Measurements from ENCODE around the gene UGDH. TPM values are rescaled to one million over a fixed set of nuclear protein-coding genes. Genes with fewer than 3 reads are reported as not detected.
"Not testable (repeated sequence)": the region's sequence is repeated elsewhere in the genome, so short reads cannot be mapped to it uniquely, and the experiment has no call there.

Gene UGDH
- total RNA-seq, 5 donors from 2014 or later (not counting 1 experiment from before 2014, with no cell fraction given), result 7.6 to 22.8 (median 18.2) TPM

DNA sequence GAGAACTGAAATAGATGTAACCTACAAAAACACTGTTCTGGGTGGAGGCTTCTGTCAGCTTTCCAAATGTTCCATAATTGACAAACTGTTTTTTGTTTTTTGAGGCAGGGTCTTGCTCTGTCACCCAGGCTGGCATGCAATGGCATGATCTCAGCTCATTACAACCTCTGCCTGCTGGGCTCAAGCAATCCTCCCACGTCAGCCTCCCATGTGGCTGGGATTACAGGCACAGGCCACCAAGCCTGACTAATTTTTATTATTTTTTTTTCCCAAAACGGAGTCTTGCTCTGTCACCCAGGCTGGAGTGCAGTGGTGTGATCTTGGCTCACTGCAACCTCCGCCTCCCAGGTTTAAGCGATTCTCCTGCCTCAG, 24.6 kb downstream of the UGDH start:
- POLR2A ChIA-PET, result interaction anchor here in 1 of 2 donors (0.7 kb wide), 1 partner anchor 10 kb away, joined by 3 read pairs; no protein-coding TSS in a partner anchor
- peaks cover 4 to 46% of the 10 kb centered on the region in 2 donors for H3K36me3 ChIP-seq (ENCODE audit: control insufficient read depth in 2 of 2, extremely low read depth in 1 of 2, insufficient read depth in 1 of 2, low read length in 1 of 2)
- CTCF ChIA-PET, result not testable (repeated sequence)

DNA sequence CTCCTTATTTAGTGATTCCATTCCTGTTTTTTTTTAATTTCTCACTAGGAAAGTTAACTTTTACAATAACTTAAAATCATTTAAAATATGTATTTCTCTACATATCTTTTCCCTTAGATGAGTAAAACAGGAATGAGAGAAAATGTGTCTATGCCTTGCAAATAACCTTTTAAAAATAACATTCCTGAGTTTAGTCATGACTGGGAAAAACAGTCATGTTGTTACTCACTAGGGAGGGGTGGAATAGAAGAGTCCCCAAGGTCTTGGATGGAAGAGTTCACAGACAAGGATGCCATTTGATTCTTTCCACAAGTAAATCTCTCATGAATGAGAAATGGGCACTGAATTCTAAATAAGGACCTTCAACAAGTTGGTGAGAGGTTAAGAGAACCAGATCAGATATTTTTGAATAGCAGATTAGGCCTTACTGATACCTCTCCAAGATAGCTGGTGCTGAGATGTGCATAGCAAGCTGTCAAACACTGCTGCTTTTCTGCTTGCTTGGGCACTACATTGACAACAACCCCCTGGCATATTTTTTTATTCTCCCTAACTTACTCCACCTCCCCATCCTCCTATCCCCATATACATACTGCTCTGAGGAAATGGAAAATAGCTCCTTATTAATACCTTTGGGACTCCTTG, 25.1 kb downstream of the UGDH start:
- no peaks in the 10 kb centered on the region for H3K27me3 ChIP-seq (replicated peaks in 1 of 2; ENCODE audit: control insufficient read depth in 2 of 2, extremely low read depth in 1 of 2, insufficient read depth in 2 of 2, low read length in 1 of 2)
- H3K4me1 Mint-ChIP-seq, result no peaks in the 10 kb centered on the region
- no peak overlapping the region for H3K4me3 ChIP-seq (ENCODE audit: control insufficient read depth in 1 of 2, extremely low read depth in 1 of 2, low read length in 1 of 2)
- H3K9me3 Mint-ChIP-seq, result no peaks in the 10 kb centered on the region
- no peaks in the 10 kb centered on the region for H3K9me3 ChIP-seq
- H3K36me3 ChIP-seq (ENCODE audit: control insufficient read depth in 2 of 2, extremely low read depth in 1 of 2, insufficient read depth in 1 of 2, low read length in 1 of 2), result peaks cover 4 to 41% of the 10 kb centered on the region in 2 donors
- no peak for DNase-seq
- no peaks in the 10 kb centered on the region for H3K27me3 Mint-ChIP-seq
- H3K27ac Mint-ChIP-seq, result no peak overlapping the region
- CTCF ChIA-PET, result no interaction called here
- no peaks in the 10 kb centered on the region for H3K4me1 ChIP-seq (ENCODE audit: control insufficient read depth in 1 of 2, extremely low read depth in 1 of 2, insufficient read depth in 2 of 2, low read length in 2 of 2)
- peaks cover 45% of the 10 kb centered on the region for H3K36me3 Mint-ChIP-seq
- POLR2A ChIA-PET, result interaction anchor here in 1 of 2 donors (0.7 kb wide), 1 partner anchor 10 kb away, joined by 3 read pairs; no protein-coding TSS in a partner anchor
- H3K4me3 Mint-ChIP-seq, result no peak overlapping the region
- ATAC-seq (replicated peaks in 1 of 4), result no peak
- H3K27ac ChIP-seq (ENCODE audit: low read length), result no peak overlapping the region

More for the DNA sequence above, 24.6 kb downstream of the UGDH start:
- H3K36me3 Mint-ChIP-seq, result peaks cover 46% of the 10 kb centered on the region
- H3K27ac Mint-ChIP-seq; H3K4me1 ChIP-seq (ENCODE audit: control insufficient read depth in 1 of 2, extremely low read depth in 1 of 2, insufficient read depth in 2 of 2, low read length in 2 of 2); ATAC-seq (replicated peaks in 1 of 4); H3K27me3 Mint-ChIP-seq; H3K9me3 Mint-ChIP-seq; H3K4me3 ChIP-seq (ENCODE audit: control insufficient read depth in 1 of 2, extremely low read depth in 1 of 2, low read length in 1 of 2); H3K27ac ChIP-seq (ENCODE audit: low read length); H3K27me3 ChIP-seq (replicated peaks in 1 of 2; ENCODE audit: control insufficient read depth in 2 of 2, extremely low read depth in 1 of 2, insufficient read depth in 2 of 2, low read length in 1 of 2); DNase-seq; H3K4me1 Mint-ChIP-seq; H3K9me3 ChIP-seq; H3K4me3 Mint-ChIP-seq: not testable (repeated sequence)
- WGBS (ENCODE audit: insufficient coverage), result 100% methylated on average over 2 of the region's 4 CpGs

- H3K27ac Mint-ChIP-seq, result no peak overlapping the region
- peaks cover 28% of the 10 kb centered on the region for H3K36me3 Mint-ChIP-seq
- H3K36me3 ChIP-seq (ENCODE audit: control insufficient read depth in 2 of 2, extremely low read depth in 1 of 2, insufficient read depth in 1 of 2, low read length in 1 of 2), result peaks cover 0 to 21% of the 10 kb centered on the region in 2 donors
- H3K4me3 Mint-ChIP-seq, result no peak overlapping the region
- no peak overlapping the region for H3K27ac ChIP-seq (ENCODE audit: low read length)
- no peaks in the 10 kb centered on the region for H3K4me1 ChIP-seq (ENCODE audit: control insufficient read depth in 1 of 2, extremely low read depth in 1 of 2, insufficient read depth in 2 of 2, low read length in 2 of 2)
- H3K9me3 Mint-ChIP-seq, result no peaks in the 10 kb centered on the region
- no peaks in the 10 kb centered on the region for H3K27me3 Mint-ChIP-seq
- ChIA-PET POLR2A (no interaction called here), CTCF (no interaction called here)
- DNase-seq, result no peak
- no peaks in the 10 kb centered on the region for H3K27me3 ChIP-seq (replicated peaks in 1 of 2; ENCODE audit: control insufficient read depth in 2 of 2, extremely low read depth in 1 of 2, insufficient read depth in 2 of 2, low read length in 1 of 2)
- no peak overlapping the region for H3K4me3 ChIP-seq (ENCODE audit: control insufficient read depth in 1 of 2, extremely low read depth in 1 of 2, low read length in 1 of 2)
- H3K9me3 ChIP-seq, result no peaks in the 10 kb centered on the region
- ATAC-seq (replicated peaks in 1 of 4), result no peak
- no peaks in the 10 kb centered on the region for H3K4me1 Mint-ChIP-seq
Observed at GRCh38 chr4:39498727-39499020, 28.6 kb downstream of the UGDH start.

DNA sequence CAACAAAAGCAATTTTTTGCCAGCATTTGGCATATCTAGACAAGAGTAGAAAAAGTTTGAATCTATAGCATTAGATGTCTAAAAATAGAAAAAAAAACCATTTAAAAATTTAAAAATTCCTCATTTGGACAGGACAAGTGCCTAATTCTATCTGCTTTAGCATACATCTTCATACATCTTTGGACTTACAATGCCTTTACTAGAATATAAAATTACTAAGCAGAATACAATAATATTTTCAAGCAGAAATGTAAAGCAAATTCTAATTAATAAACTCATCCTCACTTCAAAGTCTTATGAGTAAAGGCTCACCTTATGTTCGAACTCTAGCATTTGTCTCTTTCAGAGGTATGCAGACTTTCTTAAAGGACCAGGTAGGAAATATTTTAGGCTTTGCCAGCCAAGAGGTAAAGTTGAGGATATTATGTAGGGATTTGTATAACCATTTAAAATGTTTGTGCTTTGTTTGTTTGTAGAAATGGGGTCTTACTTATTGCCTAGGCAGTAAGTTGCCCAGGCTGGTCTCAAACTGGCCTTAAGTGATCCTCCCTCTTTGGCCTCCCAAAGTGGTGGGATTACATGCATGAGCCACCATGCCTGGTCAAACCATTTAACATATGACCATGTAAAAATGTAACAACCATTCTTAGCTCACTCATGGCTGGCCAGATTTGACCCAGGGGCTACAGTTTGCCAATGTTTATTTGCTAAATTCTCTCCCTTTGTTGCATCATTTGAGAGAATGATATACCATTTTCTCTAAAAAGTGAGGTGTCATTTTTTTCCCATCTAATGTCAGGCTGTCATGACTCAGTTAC, 29.1 kb downstream of the UGDH start:
- Mint-ChIP-seq H3K27me3 (no peaks in the 10 kb centered on the region), H3K4me1 (no peaks in the 10 kb centered on the region), H3K27ac (no peak overlapping the region), H3K4me3 (no peak overlapping the region), H3K9me3 (no peaks in the 10 kb centered on the region), H3K36me3 (peaks cover 23% of the 10 kb centered on the region)
- POLR2A ChIA-PET, result no interaction called here
- no peak for ATAC-seq (replicated peaks in 1 of 4)
- WGBS (ENCODE audit: insufficient coverage), result 86% methylated on average over 1 of the region's 1 CpG
- DNase-seq, result no peak
- Histone ChIP-seq H3K36me3 (ENCODE audit: control insufficient read depth in 2 of 2, extremely low read depth in 1 of 2, insufficient read depth in 1 of 2, low read length in 1 of 2) (peaks cover 0 to 17% of the 10 kb centered on the region in 2 donors), H3K4me3 (ENCODE audit: control insufficient read depth in 1 of 2, extremely low read depth in 1 of 2, low read length in 1 of 2) (no peak overlapping the region), H3K4me1 (ENCODE audit: control insufficient read depth in 1 of 2, extremely low read depth in 1 of 2, insufficient read depth in 2 of 2, low read length in 2 of 2) (no peaks in the 10 kb centered on the region), H3K9me3 (no peaks in the 10 kb centered on the region), H3K27me3 (replicated peaks in 1 of 2; ENCODE audit: control insufficient read depth in 2 of 2, extremely low read depth in 1 of 2, insufficient read depth in 2 of 2, low read length in 1 of 2) (no peaks in the 10 kb centered on the region), H3K27ac (ENCODE audit: low read length) (no peak overlapping the region)
- CTCF ChIA-PET, result no interaction called here

- Mint-ChIP-seq H3K36me3 (peaks cover 11% of the 10 kb centered on the region), H3K4me1 (no peaks in the 10 kb centered on the region), H3K27ac (no peak overlapping the region), H3K27me3 (no peaks in the 10 kb centered on the region), H3K9me3 (no peaks in the 10 kb centered on the region), H3K4me3 (no peak overlapping the region)
- DNase-seq, result no peak
- 89% methylated on average over 1 of the region's 4 CpGs for WGBS (ENCODE audit: insufficient coverage)
- ChIA-PET POLR2A (interaction anchor here (0.6 to 0.8 kb wide), 2 partner anchors 111 to 271 kb away, joined by 3 to 6 read pairs; no protein-coding TSS in a partner anchor), CTCF (interaction anchor here in 1 of 2 donors (0.6 kb wide), 1 partner anchor 393 kb away, joined by 3 read pairs; no protein-coding TSS in a partner anchor)
- Histone ChIP-seq H3K4me1 (ENCODE audit: control insufficient read depth in 1 of 2, extremely low read depth in 1 of 2, insufficient read depth in 2 of 2, low read length in 2 of 2) (no peaks in the 10 kb centered on the region), H3K9me3 (no peaks in the 10 kb centered on the region), H3K36me3 (ENCODE audit: control insufficient read depth in 2 of 2, extremely low read depth in 1 of 2, insufficient read depth in 1 of 2, low read length in 1 of 2) (peaks cover 0 to 5% of the 10 kb centered on the region in 2 donors), H3K4me3 (ENCODE audit: control insufficient read depth in 1 of 2, extremely low read depth in 1 of 2, low read length in 1 of 2) (no peak overlapping the region), H3K27me3 (replicated peaks in 1 of 2; ENCODE audit: control insufficient read depth in 2 of 2, extremely low read depth in 1 of 2, insufficient read depth in 2 of 2, low read length in 1 of 2) (no peaks in the 10 kb centered on the region), H3K27ac (ENCODE audit: low read length) (no peak overlapping the region)
- no peak for ATAC-seq (replicated peaks in 1 of 4)
Observed at GRCh38 chr4:39495446-39496213, 31.6 kb downstream of the UGDH start.

DNA sequence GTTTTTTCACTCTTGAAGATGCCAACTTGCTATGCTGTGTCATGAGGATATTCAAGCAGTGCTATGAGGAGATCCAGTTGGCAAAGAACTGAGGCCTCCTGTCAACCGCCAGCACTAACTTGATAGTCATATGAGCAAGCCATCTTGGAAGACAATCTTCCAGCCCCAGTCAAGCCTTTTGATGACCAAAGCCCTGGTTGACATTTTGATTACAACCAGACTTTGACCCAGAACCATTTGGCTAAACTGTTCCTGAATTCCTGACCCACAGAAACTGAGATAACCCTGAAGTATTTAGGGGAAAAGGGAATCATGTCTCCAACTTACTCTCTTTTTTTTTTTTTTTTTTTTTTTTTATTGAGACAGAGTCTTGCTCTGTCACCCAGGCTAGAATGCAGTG, 32.9 kb downstream of the UGDH start:
- no peak overlapping the region for H3K27ac Mint-ChIP-seq
- ChIA-PET POLR2A (no interaction called here), CTCF (no interaction called here)
- H3K4me1 ChIP-seq (ENCODE audit: control insufficient read depth in 1 of 2, extremely low read depth in 1 of 2, insufficient read depth in 2 of 2, low read length in 2 of 2), result no peaks in the 10 kb centered on the region
- no peaks in the 10 kb centered on the region for H3K36me3 ChIP-seq (ENCODE audit: control insufficient read depth in 2 of 2, extremely low read depth in 1 of 2, insufficient read depth in 1 of 2, low read length in 1 of 2)
- no peaks in the 10 kb centered on the region for H3K27me3 ChIP-seq (replicated peaks in 1 of 2; ENCODE audit: control insufficient read depth in 2 of 2, extremely low read depth in 1 of 2, insufficient read depth in 2 of 2, low read length in 1 of 2)
- H3K27me3 Mint-ChIP-seq, result no peaks in the 10 kb centered on the region
- no peaks in the 10 kb centered on the region for H3K9me3 ChIP-seq
- no peak overlapping the region for H3K4me3 ChIP-seq (ENCODE audit: control insufficient read depth in 1 of 2, extremely low read depth in 1 of 2, low read length in 1 of 2)
- no peak overlapping the region for H3K4me3 Mint-ChIP-seq
- H3K4me1 Mint-ChIP-seq, result no peaks in the 10 kb centered on the region
- DNase-seq, result no peak
- H3K36me3 Mint-ChIP-seq, result peaks cover 7% of the 10 kb centered on the region
- ATAC-seq (replicated peaks in 1 of 4), result no peak
- H3K27ac ChIP-seq (ENCODE audit: low read length), result no peak overlapping the region
- WGBS (ENCODE audit: insufficient coverage), result 100% methylated on average over 1 of the region's 1 CpG
- H3K9me3 Mint-ChIP-seq, result no peaks in the 10 kb centered on the region
